ENCODE data around the gene APLP2. TPM values are rescaled to one million over a fixed set of nuclear protein-coding genes. Genes with fewer than 3 reads are reported as not detected.
"Not testable (repeated sequence)": the region's sequence is repeated elsewhere in the genome, so short reads cannot be mapped to it uniquely, and the experiment has no call there.

Gene APLP2
- total and polyA plus RNA-seq, 9 donors, result 84.7 to 183 (median 140) TPM

DNA sequence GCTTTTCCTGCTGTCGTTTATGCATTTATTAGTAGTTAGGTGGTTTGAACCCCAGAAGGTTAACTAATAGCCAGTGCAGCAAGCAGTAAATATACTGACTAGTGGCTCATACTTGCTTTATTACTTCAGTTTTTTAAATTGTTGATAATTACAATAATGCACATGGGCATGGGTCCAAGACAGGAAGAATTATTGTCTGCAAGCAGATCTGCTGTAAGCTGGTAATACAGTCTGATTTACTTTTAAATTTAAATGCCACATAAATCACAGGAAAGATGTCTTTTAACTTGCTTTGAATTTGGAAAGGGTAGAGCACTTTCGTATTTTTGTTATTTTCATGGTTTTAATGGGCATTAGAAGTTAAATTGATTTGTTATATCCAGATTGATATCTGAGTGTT is 27.1 kb downstream of the APLP2 start:
- Histone ChIP-seq H3K9me3 (replicated peaks; ENCODE audit: control insufficient read depth, low read depth, low read length) (no peaks in the 10 kb centered on the region), H3K36me3 (ENCODE audit: control insufficient read depth, insufficient read depth, low read length) (no peaks in the 10 kb centered on the region), H3K27ac (ENCODE audit: low read length) (no peak overlapping the region), H3K4me3 (ENCODE audit: low read length) (no peak overlapping the region), H3K27me3 (ENCODE audit: control insufficient read depth, insufficient read depth, low read length) (no peaks in the 10 kb centered on the region), H3K4me1 (ENCODE audit: control insufficient read depth, insufficient read depth, low read length) (peaks cover 2% of the 10 kb centered on the region)
- no peak for DNase-seq
- no CpG with 5 or more reads among the region's 2 CpGs for WGBS (ENCODE audit: insufficient coverage)

DNA sequence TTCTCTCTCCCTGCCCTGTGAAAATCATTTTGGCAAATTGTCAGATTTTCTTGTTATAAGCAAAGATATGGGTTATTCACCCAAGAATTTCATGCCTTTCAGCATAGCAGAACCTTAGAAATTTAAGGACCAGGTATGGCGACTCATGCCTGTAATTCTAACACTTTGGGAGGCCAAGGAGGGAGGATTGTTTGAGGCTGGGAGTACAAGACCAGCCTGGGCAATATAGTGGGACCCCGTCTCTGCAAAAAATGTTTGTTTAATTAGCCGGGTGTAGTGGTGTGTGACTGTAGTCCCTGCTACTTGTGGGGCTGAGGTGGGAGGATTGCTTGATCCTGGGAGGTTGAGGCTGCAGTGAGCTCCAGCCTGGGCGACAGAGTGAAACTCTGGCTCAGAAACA is 27.6 kb downstream of the APLP2 start:
- Histone ChIP-seq H3K36me3 (ENCODE audit: control insufficient read depth, insufficient read depth, low read length) (no peaks in the 10 kb centered on the region), H3K9me3 (replicated peaks; ENCODE audit: control insufficient read depth, low read depth, low read length) (no peaks in the 10 kb centered on the region), H3K4me1 (ENCODE audit: control insufficient read depth, insufficient read depth, low read length) (peaks cover 2% of the 10 kb centered on the region), H3K27ac (ENCODE audit: low read length) (no peak overlapping the region), H3K4me3 (ENCODE audit: low read length) (no peak overlapping the region), H3K27me3 (ENCODE audit: control insufficient read depth, insufficient read depth, low read length) (no peaks in the 10 kb centered on the region)
- DNase-seq, result no peak
- 94% methylated on average over 2 of the region's 4 CpGs for whole genome bisulfite sequencing (ENCODE audit: insufficient coverage)

DNA sequence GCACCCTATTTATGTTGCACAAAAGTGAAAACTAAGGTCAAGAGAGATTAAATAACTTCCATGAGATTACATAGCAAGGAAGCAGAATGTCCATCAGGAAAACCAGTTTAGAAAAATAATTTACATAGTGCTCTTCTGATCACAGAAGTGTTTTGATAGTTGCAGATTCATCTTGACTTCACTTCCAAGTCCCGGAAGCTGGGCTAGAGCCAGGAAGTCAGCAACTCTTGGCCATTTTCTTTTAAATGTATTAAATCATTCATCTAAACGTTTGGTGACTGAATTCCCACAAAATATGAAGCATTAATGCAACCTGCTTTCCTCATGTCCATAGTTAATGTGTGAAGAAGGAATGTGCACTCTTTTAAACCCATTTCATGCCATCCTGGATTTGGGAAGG is 29.7 kb downstream of the APLP2 start:
- H3K36me3 ChIP-seq (ENCODE audit: control insufficient read depth, insufficient read depth, low read length), result no peaks in the 10 kb centered on the region
- peak; percentile 36 for DNase-seq
- H3K4me3 ChIP-seq (ENCODE audit: low read length), result no peak overlapping the region
- no CpG with 5 or more reads among the region's 2 CpGs for WGBS (ENCODE audit: insufficient coverage)
- peaks cover 8% of the 10 kb centered on the region for H3K4me1 ChIP-seq (ENCODE audit: control insufficient read depth, insufficient read depth, low read length)
- H3K27ac ChIP-seq (ENCODE audit: low read length), result no peak overlapping the region
- H3K9me3 ChIP-seq (replicated peaks; ENCODE audit: control insufficient read depth, low read depth, low read length), result no peaks in the 10 kb centered on the region
- H3K27me3 ChIP-seq (ENCODE audit: control insufficient read depth, insufficient read depth, low read length), result no peaks in the 10 kb centered on the region

DNA sequence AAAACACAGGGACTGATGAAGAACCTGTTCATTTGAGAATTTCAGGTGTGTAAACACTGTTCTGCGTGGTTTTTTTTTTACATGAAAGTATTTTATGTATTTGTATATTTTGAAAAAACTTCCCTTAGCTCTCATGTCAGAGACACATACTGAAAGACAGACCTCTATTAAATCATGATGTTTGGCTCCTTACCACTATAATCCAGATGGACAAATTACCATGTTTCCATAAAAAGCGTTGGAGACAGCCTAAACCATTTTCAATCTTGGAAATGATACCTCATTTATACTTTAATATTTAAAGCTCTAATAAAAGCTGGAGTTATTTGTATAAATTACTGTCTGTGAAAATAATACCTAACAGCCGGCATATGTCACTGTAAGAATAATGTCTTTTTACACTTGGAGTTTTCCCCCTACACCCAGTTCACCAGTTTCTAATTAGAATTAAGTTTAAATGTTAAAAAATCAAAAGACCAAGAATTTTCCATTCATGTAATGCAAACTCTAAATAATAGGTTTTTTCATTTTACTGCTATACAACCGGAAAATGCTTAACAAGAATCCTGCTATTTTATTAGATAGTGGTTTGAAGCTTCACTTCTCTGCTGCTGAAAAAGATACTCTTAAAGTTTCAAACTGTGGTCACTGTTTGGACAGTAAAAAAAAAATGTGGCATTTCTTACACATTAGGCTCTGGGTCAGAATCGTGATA is 30.8 kb downstream of the APLP2 start:
- no peak overlapping the region for H3K27ac ChIP-seq (ENCODE audit: low read length)
- no peaks in the 10 kb centered on the region for H3K9me3 ChIP-seq (replicated peaks; ENCODE audit: control insufficient read depth, low read depth, low read length)
- peak; percentile 63 for DNase-seq
- peaks cover 8% of the 10 kb centered on the region for H3K4me1 ChIP-seq (ENCODE audit: control insufficient read depth, insufficient read depth, low read length)
- H3K36me3 ChIP-seq (ENCODE audit: control insufficient read depth, insufficient read depth, low read length), result no peaks in the 10 kb centered on the region
- H3K4me3 ChIP-seq (ENCODE audit: low read length), result no peak overlapping the region
- H3K27me3 ChIP-seq (ENCODE audit: control insufficient read depth, insufficient read depth, low read length), result no peaks in the 10 kb centered on the region
- WGBS (ENCODE audit: insufficient coverage), result no CpG with 5 or more reads among the region's 5 CpGs

DNA sequence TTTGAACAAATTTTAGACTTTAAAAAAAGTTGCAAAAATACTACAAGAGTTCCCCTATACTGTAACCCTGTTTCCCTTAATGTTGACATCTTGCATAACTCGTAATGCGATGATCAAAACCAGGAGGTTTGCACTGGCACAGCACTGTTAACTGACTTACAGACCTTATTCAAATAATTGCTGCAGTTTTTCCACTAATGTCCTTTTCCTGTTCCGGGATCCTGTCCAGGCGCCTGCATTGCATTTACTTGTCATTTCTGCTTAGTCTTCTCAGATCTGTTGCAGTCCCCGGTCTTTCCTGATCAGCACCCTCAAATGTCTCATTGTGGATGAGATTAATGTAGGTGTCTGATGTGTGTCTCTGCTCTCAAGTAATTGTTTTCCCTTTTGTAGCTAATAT is 32.0 kb downstream of the APLP2 start:
- Histone ChIP-seq H3K4me3 (ENCODE audit: low read length) (no peak overlapping the region), H3K4me1 (ENCODE audit: control insufficient read depth, insufficient read depth, low read length) (peaks cover 8% of the 10 kb centered on the region), H3K9me3 (replicated peaks; ENCODE audit: control insufficient read depth, low read depth, low read length) (no peaks in the 10 kb centered on the region), H3K36me3 (ENCODE audit: control insufficient read depth, insufficient read depth, low read length) (no peaks in the 10 kb centered on the region), H3K27ac (ENCODE audit: low read length) (no peak overlapping the region), H3K27me3 (ENCODE audit: control insufficient read depth, insufficient read depth, low read length) (no peaks in the 10 kb centered on the region)
- DNase-seq, result peak; percentile 64
- 88% methylated on average over 2 of the region's 5 CpGs for WGBS (ENCODE audit: insufficient coverage)

DNA sequence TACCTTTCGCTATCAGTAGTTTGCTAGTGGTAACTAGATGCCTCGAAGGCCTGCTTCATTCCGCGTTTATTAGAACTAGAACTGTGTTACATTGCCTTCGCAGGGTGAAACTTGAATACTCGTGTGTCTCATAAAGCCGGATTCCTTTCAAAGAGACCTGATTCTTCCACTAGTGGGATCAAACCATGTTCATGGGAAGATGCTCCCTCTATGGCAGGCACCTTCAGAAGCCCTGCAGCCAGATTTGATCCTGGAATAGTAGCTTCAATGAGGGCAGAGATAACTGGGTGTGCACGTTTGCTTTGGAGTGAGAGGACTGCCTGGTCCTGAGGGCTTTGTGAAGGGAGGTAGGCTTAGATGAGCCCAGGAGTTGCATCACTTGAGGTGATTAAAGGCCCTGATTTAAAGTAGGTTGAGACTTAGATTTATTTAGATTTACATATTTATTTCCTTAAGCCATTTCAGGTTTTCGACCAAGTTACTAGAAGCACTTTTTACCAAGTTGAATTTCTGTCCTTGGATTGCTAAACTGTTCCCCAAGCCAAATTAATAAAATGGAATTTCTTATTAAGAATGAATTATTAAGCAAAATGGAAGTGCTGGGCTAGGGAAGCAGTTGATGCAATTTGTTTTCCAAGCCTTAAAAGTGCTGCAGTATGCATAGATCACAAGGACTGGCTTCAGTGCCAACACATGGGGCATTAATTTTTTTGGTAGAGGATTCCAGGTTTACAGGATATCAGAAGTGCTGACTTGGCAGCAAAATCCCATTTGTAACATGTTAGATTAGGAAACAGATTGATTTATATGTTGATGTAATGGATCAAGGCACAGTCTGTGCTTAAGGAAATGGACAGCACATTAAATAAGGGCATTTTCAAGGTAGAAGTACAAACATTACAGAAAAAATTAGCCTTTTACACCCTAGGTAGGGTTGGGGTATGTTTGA is 32.9 kb downstream of the APLP2 start:
- no peak overlapping the region for H3K4me3 ChIP-seq (ENCODE audit: low read length)
- WGBS (ENCODE audit: insufficient coverage), result 83% methylated on average over 8 of the region's 9 CpGs
- no peaks in the 10 kb centered on the region for H3K36me3 ChIP-seq (ENCODE audit: control insufficient read depth, insufficient read depth, low read length)
- no peaks in the 10 kb centered on the region for H3K9me3 ChIP-seq (replicated peaks; ENCODE audit: control insufficient read depth, low read depth, low read length)
- no peaks in the 10 kb centered on the region for H3K27me3 ChIP-seq (ENCODE audit: control insufficient read depth, insufficient read depth, low read length)
- no peak overlapping the region for H3K27ac ChIP-seq (ENCODE audit: low read length)
- no peak for DNase-seq
- peaks cover 8% of the 10 kb centered on the region for H3K4me1 ChIP-seq (ENCODE audit: control insufficient read depth, insufficient read depth, low read length)

DNA sequence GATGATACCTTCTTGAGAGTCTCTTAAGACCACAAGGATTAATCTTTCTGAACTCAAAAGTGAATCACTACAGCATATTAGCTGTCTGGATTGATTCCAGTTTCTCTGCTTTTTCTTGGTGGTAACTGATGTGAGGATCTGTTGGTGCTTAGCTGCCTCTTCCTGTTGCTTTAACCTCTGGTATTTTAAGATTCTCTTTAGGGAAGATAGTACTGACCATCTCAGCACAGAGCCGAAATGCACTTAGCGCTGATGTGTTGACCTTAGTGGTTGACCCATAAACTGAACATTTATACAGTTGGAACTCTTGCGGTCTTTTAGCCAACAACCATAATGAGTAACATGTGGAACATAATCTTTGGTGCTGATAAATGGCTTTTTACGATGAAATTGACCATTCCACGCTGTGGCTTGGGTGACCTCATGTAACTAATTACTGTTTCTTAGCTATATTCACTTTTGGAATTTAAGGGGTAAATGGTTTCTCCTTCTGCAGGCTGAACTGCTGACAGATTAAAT is 33.7 kb downstream of the APLP2 start:
- H3K4me1 ChIP-seq (ENCODE audit: control insufficient read depth, insufficient read depth, low read length), result peaks cover 8% of the 10 kb centered on the region
- H3K36me3 ChIP-seq (ENCODE audit: control insufficient read depth, insufficient read depth, low read length), result no peaks in the 10 kb centered on the region
- no peaks in the 10 kb centered on the region for H3K27me3 ChIP-seq (ENCODE audit: control insufficient read depth, insufficient read depth, low read length)
- no peak overlapping the region for H3K4me3 ChIP-seq (ENCODE audit: low read length)
- DNase-seq, result peak; percentile 66
- no CpG with 5 or more reads among the region's 5 CpGs for WGBS (ENCODE audit: insufficient coverage)
- H3K9me3 ChIP-seq (replicated peaks; ENCODE audit: control insufficient read depth, low read depth, low read length), result no peaks in the 10 kb centered on the region
- no peak overlapping the region for H3K27ac ChIP-seq (ENCODE audit: low read length)

DNA sequence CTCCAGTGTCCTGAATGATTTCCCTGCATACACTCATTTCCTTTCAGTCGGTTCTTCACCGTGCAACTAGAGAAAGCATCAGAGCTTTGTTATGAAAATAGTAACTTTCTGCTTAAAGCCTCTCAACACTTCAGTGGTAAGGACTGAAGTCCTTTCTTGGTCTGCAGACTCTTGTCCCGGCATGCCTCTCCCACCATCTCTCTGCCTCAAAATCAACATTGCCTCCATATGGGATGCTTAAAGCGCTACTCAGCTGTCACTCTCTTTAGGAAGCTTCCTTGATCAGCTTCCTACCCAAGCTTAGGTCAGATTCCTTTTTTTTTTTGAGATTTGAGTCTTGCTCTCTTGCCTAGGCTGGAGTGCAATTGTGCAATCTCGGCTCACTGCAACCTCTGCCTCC is 36.7 kb downstream of the APLP2 start:
- Histone ChIP-seq H3K9me3 (replicated peaks; ENCODE audit: control insufficient read depth, low read depth, low read length) (no peaks in the 10 kb centered on the region), H3K36me3 (ENCODE audit: control insufficient read depth, insufficient read depth, low read length) (peaks cover 14% of the 10 kb centered on the region), H3K4me3 (ENCODE audit: low read length) (no peak overlapping the region), H3K27ac (ENCODE audit: low read length) (no peak overlapping the region), H3K4me1 (ENCODE audit: control insufficient read depth, insufficient read depth, low read length) (peaks cover 6% of the 10 kb centered on the region), H3K27me3 (ENCODE audit: control insufficient read depth, insufficient read depth, low read length) (no peaks in the 10 kb centered on the region)
- no peak for DNase-seq
- WGBS (ENCODE audit: insufficient coverage), result 97% methylated on average over 3 of the region's 5 CpGs

DNA sequence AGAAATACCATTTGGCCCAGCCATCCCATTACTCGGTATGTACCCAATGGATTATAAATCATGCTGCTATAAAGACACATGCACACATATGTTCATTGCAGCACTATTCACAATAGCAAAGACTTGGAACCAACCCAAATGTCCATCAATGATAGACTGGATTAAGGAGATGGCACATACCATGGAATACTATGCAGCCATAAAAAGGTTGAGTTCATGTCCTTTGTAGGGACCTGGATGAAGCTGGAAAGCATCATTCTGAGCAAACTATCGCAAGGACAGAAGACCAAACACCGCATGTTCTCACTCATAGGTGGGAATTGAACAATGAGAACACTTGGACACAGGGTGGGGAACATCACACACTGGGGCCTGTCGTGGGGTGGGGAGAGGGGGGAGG is 39.0 kb downstream of the APLP2 start:
- H3K27me3 ChIP-seq (ENCODE audit: control insufficient read depth, insufficient read depth, low read length); H3K27ac ChIP-seq (ENCODE audit: low read length); H3K4me1 ChIP-seq (ENCODE audit: control insufficient read depth, insufficient read depth, low read length); H3K9me3 ChIP-seq (replicated peaks; ENCODE audit: control insufficient read depth, low read depth, low read length); DNase-seq; H3K4me3 ChIP-seq (ENCODE audit: low read length): not testable (repeated sequence)
- peaks cover 23% of the 10 kb centered on the region for H3K36me3 ChIP-seq (ENCODE audit: control insufficient read depth, insufficient read depth, low read length)
- 100% methylated on average over 2 of the region's 4 CpGs for WGBS (ENCODE audit: insufficient coverage)

DNA sequence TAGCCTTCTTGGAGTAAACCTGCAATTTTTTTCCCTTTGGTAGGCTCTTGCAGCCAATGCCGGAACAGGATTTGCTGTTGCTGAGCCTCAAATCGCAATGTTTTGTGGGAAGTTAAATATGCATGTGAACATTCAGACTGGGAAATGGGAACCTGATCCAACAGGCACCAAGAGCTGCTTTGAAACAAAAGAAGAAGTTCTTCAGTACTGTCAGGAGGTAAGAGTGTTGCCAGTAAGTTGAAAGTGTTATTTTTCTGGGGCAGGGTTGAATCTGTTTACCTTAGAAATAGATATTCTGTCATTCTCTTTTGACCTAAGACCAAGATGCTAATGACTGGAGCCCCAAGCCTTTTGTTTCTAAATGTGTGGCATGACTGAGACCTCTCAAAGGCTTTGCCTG is 39.7 kb downstream of the APLP2 start:
- Histone ChIP-seq H3K36me3 (ENCODE audit: control insufficient read depth, insufficient read depth, low read length) (peaks cover 23% of the 10 kb centered on the region), H3K27me3 (ENCODE audit: control insufficient read depth, insufficient read depth, low read length) (no peaks in the 10 kb centered on the region), H3K4me1 (ENCODE audit: control insufficient read depth, insufficient read depth, low read length) (no peaks in the 10 kb centered on the region), H3K4me3 (ENCODE audit: low read length) (no peak overlapping the region), H3K27ac (ENCODE audit: low read length) (no peak overlapping the region), H3K9me3 (replicated peaks; ENCODE audit: control insufficient read depth, low read depth, low read length) (no peaks in the 10 kb centered on the region)
- DNase-seq, result no peak
- WGBS (ENCODE audit: insufficient coverage), result 100% methylated on average over 1 of the region's 2 CpGs
